GM12801 (cell line): ENCODE results near the gene COL11A2.

Experiments used
- CTCF ChIP-seq: IDR thresholded peaks from one replicate; pipeline ENCODE4 v1.5.1; 2011; ENCODE audit warnings: control low read depth; ENCODE audit not compliant: insufficient read length; ENCODE audit errors: extremely low read depth

Gene COL11A2

GRCh38 chr6:33194431-33194979, 2.2 kb upstream of the COL11A2 start:
- TF ChIP-seq CTCF, result no peak

DNA sequence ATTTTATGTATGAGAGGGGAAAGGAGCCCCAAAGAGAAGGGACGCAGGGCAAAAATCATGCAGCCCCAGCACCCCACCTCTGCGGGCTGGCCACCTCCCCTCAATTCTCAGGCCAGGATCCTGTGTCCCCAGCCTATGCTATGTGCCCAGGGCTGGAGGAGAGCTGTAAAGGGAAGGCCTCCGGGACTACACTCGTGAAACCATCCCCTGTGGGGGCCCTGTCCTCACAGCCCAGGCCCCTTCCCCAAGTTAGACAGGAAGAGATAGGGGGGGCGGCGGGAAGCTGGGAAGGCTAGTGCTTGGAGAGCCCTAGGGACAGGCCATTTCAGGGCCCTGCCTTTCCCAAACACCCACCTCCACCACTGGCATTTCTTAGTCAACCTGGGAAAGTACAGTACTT, 1.4 kb upstream of the COL11A2 start:
- TF ChIP-seq CTCF, result no peak

- no peak for TF ChIP-seq CTCF
Observed at GRCh38 chr6:33192671-33193602, 670 bp upstream of the COL11A2 start.

- no peak for TF ChIP-seq CTCF
Observed at GRCh38 chr6:33191383-33192104, 723 bp downstream of the COL11A2 start.

- no peak for TF ChIP-seq CTCF
Observed at GRCh38 chr6:33190504-33191107, 1.7 kb downstream of the COL11A2 start.

- TF ChIP-seq CTCF, result no peak
Observed at GRCh38 chr6:33189625-33190448, 2.4 kb downstream of the COL11A2 start.
